Stimulated activated naive CD8-positive, alpha-beta T cell treated with anti-CD3 and anti-CD28 coated beads, Interleukin-15, Interleukin-2, amounts not matched to agents 100 U/mL and 50 U/mL, for 24 hours (primary cell): ENCODE results near the gene BMF.

Experiments used
- ATAC-seq: fragments of 150-1000 bp; cut with Tn5 transposase; one replicate; pipeline ENCODE4 v1.10.0; 2021
- DNase-seq: peaks from one replicate; pipeline ENCODE4 v3.0.0; 2021

BMF gene

GRCh38 chr15:40065166-40065565 lies 43.5 kb downstream of the BMF start:
- no peak for ATAC-seq
- DNase-seq = no peak

DNA sequence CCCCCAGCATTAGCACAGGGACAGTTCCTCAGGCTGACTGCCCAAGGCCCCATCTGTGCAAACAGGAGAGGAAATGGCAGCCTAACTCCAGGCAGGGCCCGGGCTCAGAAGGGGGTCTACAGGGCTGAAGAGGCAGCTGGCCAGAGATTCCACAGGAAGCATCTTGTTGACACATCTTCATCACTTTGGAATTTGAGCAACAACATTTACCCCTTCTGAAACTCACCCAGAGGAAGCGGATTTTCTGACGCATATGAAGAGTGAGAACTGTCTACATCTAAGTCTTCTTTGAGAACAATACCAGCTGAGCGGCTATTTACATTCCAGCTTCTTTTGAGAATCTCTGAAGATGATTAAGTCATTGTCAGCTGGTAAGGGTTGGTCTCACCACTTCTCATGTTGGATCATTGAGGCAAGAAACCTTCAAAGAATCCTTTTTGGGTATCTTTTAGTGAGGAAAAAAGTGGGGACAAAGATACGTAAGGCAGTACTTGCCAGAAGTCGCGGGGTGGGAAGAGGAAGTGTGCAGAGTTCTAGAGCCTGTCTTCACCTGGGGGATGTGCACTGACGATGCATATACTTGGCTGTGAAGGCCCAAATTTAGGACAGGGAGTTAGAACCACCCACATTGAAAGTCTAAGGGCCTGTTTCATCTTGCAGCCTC lies 44.3 kb downstream of the BMF start:
- DNase-seq (no peak), ATAC-seq (peak; percentile 51)

GRCh38 chr15:40063563-40064011 lies 45.1 kb downstream of the BMF start:
- ATAC-seq (no peak), DNase-seq (no peak)

GRCh38 chr15:40062816-40063562 lies 45.7 kb downstream of the BMF start:
- DNase-seq (no peak), ATAC-seq (no peak)

- ATAC-seq = peak; percentile 81
- no peak for DNase-seq
Measured at GRCh38 chr15:40061212-40061901, 47.3 kb downstream of the BMF start.

GRCh38 chr15:40060236-40060961 lies 48.3 kb downstream of the BMF start:
- ATAC-seq = no peak
- DNase-seq = peak; percentile 2

- peak; percentile 2 for DNase-seq
- ATAC-seq = no peak
Measured at GRCh38 chr15:40059821-40060220, 48.9 kb downstream of the BMF start.

DNA sequence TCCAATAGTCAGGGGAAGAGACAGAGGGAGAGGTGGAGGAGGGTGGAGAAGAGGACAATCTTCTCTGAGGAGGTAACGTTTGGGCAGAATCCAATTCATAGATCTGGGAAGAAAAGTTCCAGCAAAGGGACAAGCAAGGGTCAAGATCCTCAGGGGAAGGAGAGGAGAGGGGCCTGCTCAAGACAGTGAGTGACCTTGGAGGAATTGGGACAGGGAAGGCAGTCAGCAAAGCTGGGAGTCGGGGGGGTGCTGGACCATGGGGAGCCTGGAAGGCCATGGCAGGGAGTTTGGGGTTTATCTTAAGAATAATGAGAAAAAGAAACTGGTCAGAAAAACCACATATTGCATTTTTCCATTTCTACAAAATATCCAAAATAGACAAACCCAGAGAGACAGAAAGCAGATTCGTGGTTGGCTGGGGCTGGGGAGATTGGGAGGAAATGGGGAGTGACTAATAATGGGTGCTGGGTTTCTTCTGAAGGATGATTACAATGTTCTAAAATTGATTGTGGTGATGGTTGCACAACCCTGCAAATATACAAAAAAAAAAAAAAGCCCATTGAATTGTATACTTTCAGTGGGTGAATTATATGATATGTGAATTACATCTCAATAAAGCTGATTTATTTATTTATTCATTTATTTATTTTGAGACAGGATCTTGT lies 50.1 kb downstream of the BMF start:
- no peak for DNase-seq
- peak; percentile 24 for ATAC-seq

DNA sequence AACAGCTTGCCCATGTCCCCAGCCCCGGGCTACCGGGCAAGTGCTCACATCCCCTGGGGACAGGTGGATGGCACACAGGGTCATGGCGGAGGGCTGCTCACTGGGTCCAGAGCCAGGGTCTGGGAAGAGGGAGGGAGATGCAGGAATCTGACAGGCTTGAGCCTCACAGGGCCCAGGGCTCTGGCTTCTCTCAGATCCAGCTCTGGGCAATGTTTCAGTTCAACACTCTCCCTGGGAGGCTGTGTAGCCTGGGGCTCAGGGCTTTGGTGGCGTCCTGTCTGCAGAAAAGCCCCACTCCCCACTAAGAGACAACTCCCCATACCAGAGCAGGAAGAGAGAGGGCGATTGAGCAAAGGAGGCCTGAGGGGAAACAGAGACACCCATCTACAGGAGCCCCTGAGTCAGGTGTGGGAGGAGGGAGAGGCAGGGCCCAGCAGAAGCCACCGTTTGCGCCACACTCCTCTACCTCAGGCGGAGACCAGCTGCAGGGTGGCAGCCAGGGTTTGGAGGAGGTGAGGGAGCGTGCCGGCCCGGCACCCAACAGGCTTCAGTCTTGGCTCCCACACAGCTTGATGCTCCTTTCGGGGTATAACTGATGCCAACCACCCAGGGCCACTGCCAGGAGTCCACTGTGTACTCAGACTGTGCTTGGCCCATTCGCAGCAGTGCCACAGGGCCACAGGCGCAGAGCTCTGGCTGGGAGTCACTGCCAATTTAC lies 52.9 kb downstream of the BMF start:
- ATAC-seq (peak; percentile 30), DNase-seq (no peak)

DNA sequence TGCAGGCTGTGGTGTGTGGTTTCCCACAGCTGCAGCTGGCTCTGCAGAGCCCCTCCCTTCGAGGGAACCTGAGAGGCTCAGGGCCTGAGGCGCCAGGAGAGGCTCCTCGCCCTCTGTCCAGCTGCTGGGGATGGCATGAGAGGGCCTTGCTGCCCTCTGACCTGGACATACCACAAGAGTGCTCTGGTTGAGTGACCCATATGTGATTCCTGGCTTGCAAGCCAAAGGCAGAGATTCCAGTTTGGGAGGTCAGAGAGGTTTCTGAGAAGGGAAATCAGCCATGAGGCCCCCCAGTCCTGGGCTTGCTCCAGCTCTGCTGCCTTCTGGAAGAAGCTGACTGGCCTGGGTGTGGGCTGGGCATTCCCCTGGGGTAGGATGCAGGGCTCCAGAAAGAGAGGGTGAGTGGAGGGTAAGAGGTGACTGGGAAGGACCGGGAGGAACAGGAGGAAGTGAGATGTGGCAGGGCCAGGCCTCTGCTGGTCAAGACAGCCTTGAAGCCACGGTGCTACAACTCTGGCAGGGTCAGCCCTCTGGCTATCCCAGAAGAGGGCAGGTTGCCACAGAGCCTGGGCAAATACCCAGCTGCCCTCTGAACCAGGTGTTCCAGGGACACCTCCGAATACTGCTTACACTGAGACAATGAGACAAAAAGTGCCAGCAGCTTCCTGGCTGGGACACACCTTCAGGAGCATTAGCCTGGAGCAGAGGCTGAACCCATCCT lies 53.7 kb downstream of the BMF start:
- DNase-seq = peak; percentile 53
- ATAC-seq = peak; percentile 7

GRCh38 chr15:40054605-40054854 lies 54.1 kb downstream of the BMF start:
- DNase-seq (no peak), ATAC-seq (no peak)

DNA sequence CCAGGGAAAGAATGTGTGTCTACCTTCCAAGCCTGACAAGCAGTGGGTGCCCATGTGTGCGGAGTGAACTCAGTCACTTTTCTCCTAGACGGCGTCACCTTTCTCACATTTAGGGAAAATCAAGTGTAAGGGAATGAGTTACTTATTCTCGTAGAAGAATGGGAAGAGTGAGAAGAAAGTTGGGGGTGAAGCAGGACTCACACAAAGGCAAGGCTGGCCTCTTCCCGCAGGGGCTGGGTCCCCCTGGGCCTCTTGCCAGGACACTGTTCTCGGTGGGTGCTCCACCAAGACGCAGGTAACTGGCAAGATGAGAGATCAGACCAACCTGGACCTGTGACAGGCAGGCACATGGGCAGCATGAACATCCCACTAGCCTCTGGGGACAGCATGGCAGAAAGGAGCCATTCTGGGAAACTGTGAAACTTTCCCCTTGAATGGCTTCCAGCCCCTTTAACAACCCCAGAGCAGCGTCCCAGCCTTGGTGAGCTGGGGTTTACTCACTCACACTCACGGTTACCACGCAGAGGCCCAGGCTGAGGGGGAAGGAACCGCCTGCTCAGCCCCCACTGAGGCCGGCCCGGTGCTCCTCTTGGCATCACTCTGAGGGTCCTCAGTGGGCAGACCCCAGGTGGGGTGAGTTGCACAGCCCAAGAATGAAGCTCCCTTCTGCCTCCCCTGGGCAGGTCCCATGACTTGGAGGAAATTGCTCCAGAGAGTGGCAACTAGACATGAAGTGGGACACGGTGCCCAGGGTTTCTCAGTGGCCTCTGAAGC lies 54.7 kb downstream of the BMF start:
- peak; percentile 79 for ATAC-seq
- peak; percentile 68 for DNase-seq

GRCh38 chr15:40053079-40053830 lies 55.4 kb downstream of the BMF start:
- DNase-seq (no peak), ATAC-seq (no peak)

DNA sequence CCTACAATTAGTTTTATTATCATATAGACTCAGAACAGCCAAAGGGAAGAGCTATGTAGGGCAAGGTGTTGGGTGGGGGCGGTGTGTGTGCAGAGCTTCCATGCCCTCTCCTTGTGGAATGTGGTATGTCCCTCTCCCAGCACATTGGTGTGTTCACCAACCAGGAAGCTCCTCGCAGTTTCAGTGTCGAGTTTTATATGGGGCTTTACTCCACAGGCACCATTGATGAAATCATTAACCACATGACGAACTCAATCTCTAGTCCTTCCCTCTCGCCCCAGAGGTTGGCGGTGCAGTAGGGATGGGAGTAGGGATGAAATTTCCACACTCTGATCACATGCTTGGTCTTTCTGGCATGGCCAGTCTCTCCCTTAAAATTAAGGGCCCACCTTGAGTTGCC lies 56.1 kb downstream of the BMF start:
- DNase-seq = no peak
- no peak for ATAC-seq

- DNase-seq = no peak
- ATAC-seq = no peak
Measured at GRCh38 chr15:40051616-40052415, 56.9 kb downstream of the BMF start.

- no peak for ATAC-seq
- DNase-seq = no peak
Measured at GRCh38 chr15:40050788-40051470, 57.8 kb downstream of the BMF start.

- no peak for ATAC-seq
- DNase-seq = no peak
Measured at GRCh38 chr15:40048926-40049475, 59.7 kb downstream of the BMF start.
